Caco-2 (cell line): Measurements from ENCODE around the gene SERPINB6. TPM values are rescaled to one million over a fixed set of nuclear protein-coding genes. Genes with fewer than 3 reads are reported as not detected.
"Not testable (repeated sequence)": the region's sequence is repeated elsewhere in the genome, so short reads cannot be mapped to it uniquely, and the experiment has no call there.

Experiments used
- BruUV-seq: library from RNA; stranded (reverse); fragments of 400-500 nt; replicated peaks from 2 replicates; lab custom pipeline; 2021; lab: Mats Ljungman, UMichigan
- CTCF ChIA-PET: fragments of 300-600 bp; sonication (Branson Sonifier 250); formaldehyde crosslinking; loops from one replicate; lab custom pipeline; 2022; ENCODE audit warnings: antibody characterized with exemption; lab: Charles Lee
- POLR2A ChIA-PET: fragments of 300-600 bp; sonication (Branson Sonifier 250); formaldehyde crosslinking; loops from one replicate; lab custom pipeline; 2022; ENCODE audit warnings: antibody characterized with exemption; lab: Charles Lee
- DNase-seq, 2 experiments: peaks; one replicate each; pipeline versions ENCODE4 v3.0.0 to v3.0.0-alpha.2; 2020 to 2022
- H3K27me3 ChIP-seq: replicated peaks from 2 replicates; pipeline ENCODE4 v1.6.0; 2011; ENCODE audit warnings: low read length; ENCODE audit not compliant: control insufficient read depth, insufficient read depth
- H3K36me3 ChIP-seq: 2 replicates; pipeline ENCODE4 v1.5.1; 2011; ENCODE audit warnings: low read length; ENCODE audit not compliant: control insufficient read depth, insufficient read depth
- H3K4me1 ChIP-seq: fragments of 250-450 bp; sonication (Bioruptor Pico); 2 replicates; pipeline ENCODE4 v1.5.1; 2020; ENCODE audit warnings: mild to moderate bottlenecking
- H3K4me3 ChIP-seq: 2 replicates; pipeline ENCODE4 v1.5.1; 2011; ENCODE audit warnings: low read depth, mild to moderate bottlenecking, control low read depth, low read length
- H3K9me3 ChIP-seq: fragments of 250-450 bp; sonication (Bioruptor Pico); 2 replicates; pipeline ENCODE4 v1.5.1; 2020; ENCODE audit warnings: mild to moderate bottlenecking, moderate library complexity
- H3K27ac Mint-ChIP-seq: one replicate; pipeline ENCODE4 v1.8.0; 2022; ENCODE audit warnings: mixed read lengths; ENCODE audit not compliant: unreplicated experiment
- H3K27me3 Mint-ChIP-seq: one replicate; pipeline ENCODE4 v1.8.0; 2022; ENCODE audit warnings: mixed read lengths; ENCODE audit not compliant: insufficient read depth, unreplicated experiment
- H3K36me3 Mint-ChIP-seq: one replicate; pipeline ENCODE4 v1.8.0; 2022; ENCODE audit warnings: mild to moderate bottlenecking, mixed read lengths; ENCODE audit not compliant: insufficient read depth, unreplicated experiment
- H3K4me1 Mint-ChIP-seq: one replicate; pipeline ENCODE4 v1.8.0; 2022; ENCODE audit warnings: low read depth, mixed read lengths; ENCODE audit not compliant: unreplicated experiment
- H3K4me3 Mint-ChIP-seq: one replicate; pipeline ENCODE4 v1.8.0; 2022; ENCODE audit warnings: mild to moderate bottlenecking, moderate library complexity, mixed read lengths; ENCODE audit not compliant: unreplicated experiment
- H3K9me3 Mint-ChIP-seq: one replicate; pipeline ENCODE4 v1.8.0; 2022; ENCODE audit warnings: mixed read lengths; ENCODE audit not compliant: unreplicated experiment
- intact Hi-C: fragments of 100-400 bp; cut with micrococcal nuclease; formaldehyde crosslinking; loops from one replicate; pipeline ENCODE4 v1.10.0; 2022; ENCODE audit not compliant: unreplicated experiment
- total RNA-seq: library from RNA; stranded (reverse); gene quantifications from 2 replicates; pipeline ENCODE4 v1.2.3, GENCODE V29; 2022
- TF ChIP-seq, protein P1 (sequence below), 2 experiments: fragments of 200-600 bp in 1 of 2; IDR thresholded peaks; 1 replicate in 1 of 2; 2 replicates in 1 of 2; pipeline versions ENCODE4 v1.5.1 to v1.8.0; 2011 to 2022; ENCODE audit warnings: antibody characterized with exemption in 1 of 2, control low read depth in 1 of 2, inconsistent platforms in 1 of 2, low read depth in 1 of 2, low read length in 1 of 2, mild to moderate bottlenecking in 1 of 2, moderate library complexity in 1 of 2; ENCODE audit not compliant: insufficient read depth in 1 of 2, severe bottlenecking in 1 of 2, unreplicated experiment in 1 of 2

The SERPINB6 gene
- total RNA-seq, 1 experiment from 2014 or later: 60.0 TPM

DNA sequence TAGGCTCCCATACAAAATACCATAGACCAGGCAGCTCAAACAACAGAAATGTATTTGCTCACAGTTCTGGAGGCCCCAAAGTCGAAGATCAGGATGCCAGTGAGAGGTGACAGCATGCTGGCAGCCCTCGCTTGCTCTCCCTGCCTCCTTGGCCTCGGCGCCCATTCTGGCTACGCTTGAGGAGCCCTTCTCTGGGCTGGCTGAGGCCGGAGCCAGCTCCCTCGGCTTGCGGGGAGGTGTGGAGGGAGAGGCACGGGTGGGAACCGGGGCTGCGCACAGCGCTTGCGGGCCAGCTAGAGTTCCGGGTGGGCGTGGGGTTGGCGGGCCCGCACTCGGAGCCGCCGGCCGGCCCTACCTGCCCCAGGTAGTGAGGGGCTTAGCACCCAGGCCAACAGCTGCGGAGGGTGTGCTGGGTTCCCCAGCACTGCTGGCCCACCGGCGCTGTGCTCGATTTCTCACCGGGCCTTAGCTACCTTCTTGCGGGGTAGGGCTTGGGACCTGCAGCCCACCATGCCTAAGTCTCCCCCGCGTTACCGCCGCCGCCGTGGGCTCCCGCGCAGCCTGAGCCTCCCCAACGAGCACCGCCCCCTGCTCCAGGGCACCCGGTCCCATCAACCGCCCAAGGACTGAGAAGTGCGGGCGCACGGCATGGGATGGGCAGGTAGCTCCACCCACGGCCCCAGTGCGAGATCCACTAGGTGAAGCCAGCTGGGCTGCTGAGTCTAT is 35.6 kb downstream of the SERPINB6 start:
- TF ChIP-seq, protein P1, sequence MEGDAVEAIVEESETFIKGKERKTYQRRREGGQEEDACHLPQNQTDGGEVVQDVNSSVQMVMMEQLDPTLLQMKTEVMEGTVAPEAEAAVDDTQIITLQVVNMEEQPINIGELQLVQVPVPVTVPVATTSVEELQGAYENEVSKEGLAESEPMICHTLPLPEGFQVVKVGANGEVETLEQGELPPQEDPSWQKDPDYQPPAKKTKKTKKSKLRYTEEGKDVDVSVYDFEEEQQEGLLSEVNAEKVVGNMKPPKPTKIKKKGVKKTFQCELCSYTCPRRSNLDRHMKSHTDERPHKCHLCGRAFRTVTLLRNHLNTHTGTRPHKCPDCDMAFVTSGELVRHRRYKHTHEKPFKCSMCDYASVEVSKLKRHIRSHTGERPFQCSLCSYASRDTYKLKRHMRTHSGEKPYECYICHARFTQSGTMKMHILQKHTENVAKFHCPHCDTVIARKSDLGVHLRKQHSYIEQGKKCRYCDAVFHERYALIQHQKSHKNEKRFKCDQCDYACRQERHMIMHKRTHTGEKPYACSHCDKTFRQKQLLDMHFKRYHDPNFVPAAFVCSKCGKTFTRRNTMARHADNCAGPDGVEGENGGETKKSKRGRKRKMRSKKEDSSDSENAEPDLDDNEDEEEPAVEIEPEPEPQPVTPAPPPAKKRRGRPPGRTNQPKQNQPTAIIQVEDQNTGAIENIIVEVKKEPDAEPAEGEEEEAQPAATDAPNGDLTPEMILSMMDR (IDR thresholded peaks at IDR 0.05; ENCODE audit: insufficient read depth in 1 of 2, low read depth in 1 of 2, low read length in 1 of 2, severe bottlenecking in 1 of 2, unreplicated experiment in 1 of 2): no peak
- no peaks in the 10 kb centered on the region for H3K36me3 Mint-ChIP-seq
- no TSS peak for BruUV-seq
- H3K36me3 ChIP-seq: no peaks in the 10 kb centered on the region
- H3K4me3 Mint-ChIP-seq: no peak overlapping the region
- no peak overlapping the region for H3K27ac Mint-ChIP-seq
- intact Hi-C loops: no loop called here
- peaks cover 11% of the 10 kb centered on the region for H3K4me1 Mint-ChIP-seq
- POLR2A ChIA-PET: interaction anchor here (0.9 to 1.1 kb wide), 2 partner anchors 10 to 94 kb away, joined by 3 to 7 read pairs; partner anchors contain the start of gene SERPINB1
- no peaks in the 10 kb centered on the region for H3K27me3 ChIP-seq
- peak in 1 of 2 experiments; percentile 29 for DNase-seq
- CTCF ChIA-PET: interaction anchor here (0.8 to 1.8 kb wide), 4 partner anchors 53 to 144 kb away, joined by 3 to 8 read pairs (median 5); no protein-coding TSS in a partner anchor
- H3K4me3 ChIP-seq: no peak overlapping the region
- H3K9me3 Mint-ChIP-seq: no peaks in the 10 kb centered on the region
- H3K9me3 ChIP-seq: no peaks in the 10 kb centered on the region
- H3K27me3 Mint-ChIP-seq: no peaks in the 10 kb centered on the region
- H3K4me1 ChIP-seq: peaks cover 12% of the 10 kb centered on the region; the same call in 1 of the 2 replicates

GRCh38 chr6:2934057-2934456 is 37.3 kb downstream of the SERPINB6 start:
- Mint-ChIP-seq H3K4me3 (no peak overlapping the region), H3K36me3 (no peaks in the 10 kb centered on the region), H3K27ac (no peak overlapping the region), H3K27me3 (no peaks in the 10 kb centered on the region), H3K9me3 (no peaks in the 10 kb centered on the region), H3K4me1 (peaks cover 11% of the 10 kb centered on the region)
- intact Hi-C loops: loop anchor here (5.0 kb wide), 1 partner anchor 42 kb away; no protein-coding TSS in a partner anchor
- TF ChIP-seq, protein P1 (IDR thresholded peaks at IDR 0.05; ENCODE audit: insufficient read depth in 1 of 2, low read depth in 1 of 2, low read length in 1 of 2, severe bottlenecking in 1 of 2, unreplicated experiment in 1 of 2): no peak
- peaks cover 8% of the 10 kb centered on the region; the same call in 1 of the 2 replicates for H3K4me1 ChIP-seq
- H3K36me3 ChIP-seq: no peaks in the 10 kb centered on the region
- no peak overlapping the region for H3K4me3 ChIP-seq
- no TSS peak for BruUV-seq
- H3K27me3 ChIP-seq: no peaks in the 10 kb centered on the region
- DNase-seq: no peak
- ChIA-PET POLR2A (no interaction called here), CTCF (interaction anchor here (1.0 to 1.8 kb wide), 2 partner anchors 87 kb away, joined by 6 to 8 read pairs; no protein-coding TSS in a partner anchor)
- H3K9me3 ChIP-seq: no peaks in the 10 kb centered on the region

DNA sequence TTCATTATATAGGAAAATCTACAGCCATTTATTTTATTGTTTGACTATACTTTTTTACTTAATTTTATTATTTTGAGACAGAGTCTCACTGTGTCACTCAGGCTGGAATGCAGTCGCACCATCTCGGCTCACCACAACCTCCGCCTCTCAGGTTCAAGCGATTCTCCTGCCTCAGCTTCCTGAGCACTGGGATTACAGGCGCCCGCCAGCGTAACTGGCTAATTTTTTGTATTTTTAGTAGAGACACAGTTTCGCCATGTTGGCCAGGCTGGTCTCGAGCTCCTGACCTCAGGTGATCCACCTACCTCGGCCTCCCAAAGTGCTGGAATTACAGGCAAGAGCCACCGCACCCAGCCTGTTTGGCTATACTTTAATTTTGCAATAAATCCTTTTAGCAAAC is 38.5 kb downstream of the SERPINB6 start:
- intact Hi-C loops: loop anchor here (1.0 to 5.0 kb wide), 6 partner anchors 22 to 142 kb away; no protein-coding TSS in a partner anchor

More for the DNA sequence above, 38.5 kb downstream of the SERPINB6 start:
- H3K4me3 Mint-ChIP-seq, H3K9me3 ChIP-seq, H3K4me3 ChIP-seq, H3K9me3 Mint-ChIP-seq, H3K36me3 ChIP-seq, H3K27me3 Mint-ChIP-seq, H3K4me1 ChIP-seq, H3K27ac Mint-ChIP-seq, H3K36me3 Mint-ChIP-seq, H3K27me3 ChIP-seq, BruUV-seq: not testable (repeated sequence)
- DNase-seq: peak in 1 of 2 experiments; percentile 3
- H3K4me1 Mint-ChIP-seq: peaks cover 11% of the 10 kb centered on the region
- ChIA-PET CTCF (interaction anchor here (0.6 to 2.8 kb wide), 10 partner anchors 27 to 142 kb away, joined by 3 to 27 read pairs (median 6); partner anchors contain the start of gene SERPINB1), POLR2A (interaction anchor here (1.0 kb wide), 1 partner anchor 92 kb away, joined by 3 read pairs; the partner anchor contains the start of gene SERPINB1)
